GM23338 (cell line): Measurements from ENCODE around the gene FUT2. TPM values are rescaled to one million over a fixed set of nuclear protein-coding genes. Genes with fewer than 3 reads are reported as not detected.

Experiments
- ATAC-seq: fragments of 200-7000 bp; cut with Tn5 transposase; 3 replicates; pipeline ENCODE4 v1.9.1; 2020
- DNase-seq: peaks from one replicate; pipeline ENCODE4 v3.0.0-alpha.2; 2015; ENCODE audit warnings: low spot score
- H2AFZ ChIP-seq: fragments of 200-600 bp; sonication (generic); 2 replicates; pipeline ENCODE4 v1.8.0; 2016; ENCODE audit warnings: antibody characterized with exemption, mild to moderate bottlenecking, moderate library complexity
- H3F3A ChIP-seq: fragments of 200-600 bp; sonication (generic); replicated peaks from 2 replicates; pipeline ENCODE4 v1.8.0; 2017; ENCODE audit warnings: antibody characterized with exemption, mixed run types, low read depth
- H3K27ac ChIP-seq: fragments of 200-600 bp; sonication (generic); 2 replicates; pipeline ENCODE4 v1.6.1; 2016; ENCODE audit warnings: low read depth
- H3K27me3 ChIP-seq: fragments of 200-600 bp; sonication (generic); 2 replicates; pipeline ENCODE4 v1.8.0; 2016; ENCODE audit warnings: mild to moderate bottlenecking, mixed run types, moderate library complexity; ENCODE audit not compliant: insufficient read depth
- H3K36me3 ChIP-seq: fragments of 200-600 bp; sonication (generic); 2 replicates; pipeline ENCODE4 v1.8.0; 2016; ENCODE audit warnings: mild to moderate bottlenecking; ENCODE audit not compliant: insufficient read depth
- H3K4me1 ChIP-seq: fragments of 200-600 bp; sonication (generic); 2 replicates; pipeline ENCODE4 v1.8.0; 2016; ENCODE audit warnings: mild to moderate bottlenecking, moderate library complexity; ENCODE audit not compliant: insufficient read depth
- H3K4me2 ChIP-seq: fragments of 200-600 bp; sonication (generic); 2 replicates; pipeline ENCODE4 v1.7.1; 2017; ENCODE audit warnings: mixed run types
- H3K4me3 ChIP-seq: fragments of 200-600 bp; sonication (generic); 2 replicates; pipeline ENCODE4 v1.6.1; 2016; ENCODE audit warnings: mixed run types
- H3K79me2 ChIP-seq: fragments of 200-600 bp; sonication (generic); replicated peaks from 2 replicates; pipeline ENCODE4 v1.8.0; 2017; ENCODE audit warnings: mild to moderate bottlenecking; ENCODE audit not compliant: insufficient read depth
- H3K9me2 ChIP-seq: fragments of 200-600 bp; sonication (generic); 2 replicates; pipeline ENCODE4 v1.8.0; 2017; ENCODE audit not compliant: insufficient read depth
- H4K20me1 ChIP-seq: fragments of 200-600 bp; sonication (generic); replicated peaks from 2 replicates; pipeline ENCODE4 v1.8.0; 2017; ENCODE audit warnings: mild to moderate bottlenecking; ENCODE audit not compliant: insufficient read depth
- H3K27ac Mint-ChIP-seq: 2 replicates; pipeline ENCODE4 v1.8.0; 2020; ENCODE audit warnings: inconsistent platforms, mild to moderate bottlenecking, moderate library complexity, mixed read lengths
- H3K27me3 Mint-ChIP-seq: 3 replicates; pipeline ENCODE4 v1.8.0; 2022; ENCODE audit warnings: low read depth, mild to moderate bottlenecking, moderate library complexity, mixed read lengths, inconsistent platforms; ENCODE audit not compliant: insufficient read depth, poor library complexity
- H3K36me3 Mint-ChIP-seq: 3 replicates; pipeline ENCODE4 v1.8.0; 2021; ENCODE audit warnings: low read depth, mild to moderate bottlenecking, inconsistent platforms, moderate library complexity, mixed read lengths
- H3K4me1 Mint-ChIP-seq: 3 replicates; pipeline ENCODE4 v1.8.0; 2020; ENCODE audit warnings: mild to moderate bottlenecking, inconsistent platforms, mixed read lengths
- H3K4me3 Mint-ChIP-seq: 3 replicates; pipeline ENCODE4 v1.8.0; 2021; ENCODE audit warnings: moderate library complexity, mild to moderate bottlenecking, inconsistent platforms, mixed read lengths
- H3K9me3 Mint-ChIP-seq: 3 replicates; pipeline ENCODE4 v1.8.0; 2020; ENCODE audit warnings: moderate library complexity, mild to moderate bottlenecking, inconsistent platforms, mixed read lengths
- CREB1 ChIP-seq: fragments of 250-450 bp; sonication (Bioruptor Pico); IDR thresholded peaks from 2 replicates; pipeline ENCODE4 v1.5.0; 2020; ENCODE audit warnings: low read depth, mild to moderate bottlenecking, moderate library complexity
- JUNB ChIP-seq: IDR thresholded peaks from one replicate; pipeline ENCODE4 v1.6.1; 2016; ENCODE audit warnings: antibody characterized with exemption; ENCODE audit not compliant: unreplicated experiment
- NANOG ChIP-seq: IDR thresholded peaks from 2 replicates; pipeline ENCODE4 v1.6.1; 2016; ENCODE audit warnings: antibody characterized with exemption, borderline replicate concordance
- POLR2AphosphoS5 ChIP-seq: IDR thresholded peaks from 2 replicates; pipeline ENCODE4 v1.6.1; 2016; ENCODE audit warnings: antibody characterized with exemption, low read depth
- ZNF114 ChIP-seq: fragments of 250-450 bp; sonication (Bioruptor Pico); IDR thresholded peaks from 2 replicates; pipeline ENCODE4 v1.5.0; 2020; ENCODE audit warnings: mild to moderate bottlenecking, moderate library complexity
- ZNF462 ChIP-seq: fragments of 250-450 bp; sonication (Bioruptor Pico); IDR thresholded peaks from 2 replicates; pipeline ENCODE4 v1.5.0; 2020; ENCODE audit warnings: mild to moderate bottlenecking, moderate library complexity
- polyA plus RNA-seq: library from polyadenylated mRNA; unstranded; fragments of >200 nt; fragmentation: Nextera tagmentation; extraction: Ambion mirVana; gene quantifications from 2 replicates; pipeline ENCODE4 v1.2.1, GENCODE V29; 2016
- total RNA-seq: library from RNA; depleted of rRNA; stranded (reverse); fragments of >200 nt; shearing (Covaris generic); gene quantifications from 2 replicates; pipeline ENCODE4 v1.2.3, GENCODE V29; 2014
- TF ChIP-seq, protein P1 (sequence below), 2 experiments: fragments of 200-600 bp in 1 of 2; sonication (generic) in 1 of 2; conservative IDR thresholded peaks; 2 replicates each; pipeline versions ENCODE4 v1.5.1 to v1.6.1; 2016 to 2017; ENCODE audit warnings: antibody characterized with exemption in 2 of 2, low read depth in 2 of 2, mild to moderate bottlenecking in 2 of 2, moderate library complexity in 1 of 2
- TF ChIP-seq, protein P2 (sequence below): IDR thresholded peaks from 2 replicates; pipeline ENCODE4 v1.6.1; 2016; ENCODE audit warnings: antibody characterized with exemption

FUT2 gene
- total and polyA plus RNA-seq, 2 experiments from 2014 or later = 5.0 to 5.6 TPM

- Histone ChIP-seq H3K9me2 (no peaks in the 10 kb centered on the region), H4K20me1 (no peaks in the 10 kb centered on the region; the same call in 1 of the 2 replicates), H3K4me2 (peak overlapping the region; percentile 83), H3K36me3 (no peaks in the 10 kb centered on the region), H3K27me3 (peaks cover 15% of the 10 kb centered on the region; the same call in 1 of the 2 replicates), H2AFZ (peak overlapping the region; percentile 96), H3K79me2 (no peaks in the 10 kb centered on the region), H3K4me1 (peaks cover 5% of the 10 kb centered on the region; the same call in 1 of the 2 replicates), H3F3A (0 out of 2 replicates have a peak, but pooled peaks cover 3% of the 10 kb centered on the region), H3K4me3 (peak overlapping the region; percentile 64), H3K27ac (no peak overlapping the region)
- no peak overlapping the region for H3K27ac Mint-ChIP-seq
- peaks cover 6% of the 10 kb centered on the region for H3K4me1 Mint-ChIP-seq
- DNase-seq = peak; percentile 75
- peaks cover 5% of the 10 kb centered on the region; the same call in 2 of the 3 replicates for H3K36me3 Mint-ChIP-seq
- no peak for TF ChIP-seq CREB1 (CRISPR knock-in tag)
- TF ChIP-seq, protein P1, sequence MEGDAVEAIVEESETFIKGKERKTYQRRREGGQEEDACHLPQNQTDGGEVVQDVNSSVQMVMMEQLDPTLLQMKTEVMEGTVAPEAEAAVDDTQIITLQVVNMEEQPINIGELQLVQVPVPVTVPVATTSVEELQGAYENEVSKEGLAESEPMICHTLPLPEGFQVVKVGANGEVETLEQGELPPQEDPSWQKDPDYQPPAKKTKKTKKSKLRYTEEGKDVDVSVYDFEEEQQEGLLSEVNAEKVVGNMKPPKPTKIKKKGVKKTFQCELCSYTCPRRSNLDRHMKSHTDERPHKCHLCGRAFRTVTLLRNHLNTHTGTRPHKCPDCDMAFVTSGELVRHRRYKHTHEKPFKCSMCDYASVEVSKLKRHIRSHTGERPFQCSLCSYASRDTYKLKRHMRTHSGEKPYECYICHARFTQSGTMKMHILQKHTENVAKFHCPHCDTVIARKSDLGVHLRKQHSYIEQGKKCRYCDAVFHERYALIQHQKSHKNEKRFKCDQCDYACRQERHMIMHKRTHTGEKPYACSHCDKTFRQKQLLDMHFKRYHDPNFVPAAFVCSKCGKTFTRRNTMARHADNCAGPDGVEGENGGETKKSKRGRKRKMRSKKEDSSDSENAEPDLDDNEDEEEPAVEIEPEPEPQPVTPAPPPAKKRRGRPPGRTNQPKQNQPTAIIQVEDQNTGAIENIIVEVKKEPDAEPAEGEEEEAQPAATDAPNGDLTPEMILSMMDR (conservative IDR thresholded peaks at IDR 0.05; ENCODE audit: low read depth in 2 of 2) = peak in 1 of 2 experiments; percentile 20; a peak in 1 of 4 replicates
- peak; percentile 88 for ATAC-seq
- peak overlapping the region; percentile 43; the same call in 1 of the 3 replicates for H3K4me3 Mint-ChIP-seq
- no peaks in the 10 kb centered on the region; the same call in 2 of the 3 replicates for H3K9me3 Mint-ChIP-seq
- H3K27me3 Mint-ChIP-seq = peaks cover 15% of the 10 kb centered on the region
These were observed 33.3 kb downstream of the FUT2 start for GRCh38 chr19:48728911-48729664.

DNA sequence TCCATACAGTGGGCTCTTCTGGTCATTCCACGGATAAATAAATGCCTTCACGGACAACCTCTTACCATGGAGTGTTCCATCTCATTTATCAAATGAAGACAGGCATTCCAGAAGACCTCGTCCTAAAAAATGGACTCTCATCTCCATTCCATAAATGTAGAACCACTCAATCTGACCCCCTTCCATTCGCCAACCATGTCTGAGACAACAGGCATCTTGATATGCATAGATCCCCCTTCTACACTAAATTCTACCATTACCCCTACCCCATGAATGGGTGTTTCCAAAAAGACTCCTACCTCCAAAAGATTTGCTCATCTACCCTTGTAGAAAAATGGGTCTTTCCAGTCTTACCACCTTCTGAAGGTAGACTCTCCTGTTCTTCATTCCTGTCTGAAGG is 35.7 kb downstream of the FUT2 start:
- Histone ChIP-seq H3F3A (peaks cover 7% of the 10 kb centered on the region; the same call in 1 of the 2 replicates), H4K20me1 (no peaks in the 10 kb centered on the region; the same call in 1 of the 2 replicates), H3K27me3 (peaks cover 15% of the 10 kb centered on the region; the same call in 1 of the 2 replicates), H3K4me3 (no peak overlapping the region), H3K27ac (no peak overlapping the region), H3K36me3 (no peaks in the 10 kb centered on the region), H2AFZ (no peak overlapping the region), H3K4me2 (no peak overlapping the region), H3K79me2 (no peaks in the 10 kb centered on the region), H3K9me2 (peaks cover 2% of the 10 kb centered on the region; the same call in 1 of the 2 replicates), H3K4me1 (peaks cover 5% of the 10 kb centered on the region; the same call in 1 of the 2 replicates)
- H3K9me3 Mint-ChIP-seq = no peaks in the 10 kb centered on the region; the same call in 2 of the 3 replicates
- DNase-seq (no peak), ATAC-seq (no peak)
- H3K4me1 Mint-ChIP-seq = peaks cover 4% of the 10 kb centered on the region; the same call in 2 of the 3 replicates
- H3K4me3 Mint-ChIP-seq = no peak overlapping the region; the same call in 2 of the 3 replicates
- no peak overlapping the region for H3K27ac Mint-ChIP-seq
- H3K36me3 Mint-ChIP-seq = peaks cover 6% of the 10 kb centered on the region; the same call in 2 of the 3 replicates
- H3K27me3 Mint-ChIP-seq = peaks cover 20% of the 10 kb centered on the region
- no peak for TF ChIP-seq ZNF114 (CRISPR knock-in tag)
- TF ChIP-seq, protein P1 (conservative IDR thresholded peaks at IDR 0.05; ENCODE audit: low read depth in 2 of 2) = no peak
- TF ChIP-seq, protein P2, sequence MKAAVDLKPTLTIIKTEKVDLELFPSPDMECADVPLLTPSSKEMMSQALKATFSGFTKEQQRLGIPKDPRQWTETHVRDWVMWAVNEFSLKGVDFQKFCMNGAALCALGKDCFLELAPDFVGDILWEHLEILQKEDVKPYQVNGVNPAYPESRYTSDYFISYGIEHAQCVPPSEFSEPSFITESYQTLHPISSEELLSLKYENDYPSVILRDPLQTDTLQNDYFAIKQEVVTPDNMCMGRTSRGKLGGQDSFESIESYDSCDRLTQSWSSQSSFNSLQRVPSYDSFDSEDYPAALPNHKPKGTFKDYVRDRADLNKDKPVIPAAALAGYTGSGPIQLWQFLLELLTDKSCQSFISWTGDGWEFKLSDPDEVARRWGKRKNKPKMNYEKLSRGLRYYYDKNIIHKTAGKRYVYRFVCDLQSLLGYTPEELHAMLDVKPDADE = no peak
- TF ChIP-seq JUNB = no peak
- TF ChIP-seq NANOG = no peak
- no peak for TF ChIP-seq ZNF462 (CRISPR knock-in tag)
- no peak for TF ChIP-seq POLR2AphosphoS5
